C4-2B (cell line): ENCODE data around the gene ATOSA.

ENCODE experiments used
- H3K27ac ChIP-seq: fragments of 450-650 bp; 2 replicates; pipeline ENCODE4 v1.5.1; 2017
- ZFX ChIP-seq: fragments of 450-650 bp; IDR thresholded peaks from 2 replicates; pipeline ENCODE4 v1.6.1; 2017
- TF ChIP-seq, protein P1 (sequence below): fragments of 450-650 bp; conservative IDR thresholded peaks from 2 replicates; pipeline ENCODE4 v1.5.1; 2017; ENCODE audit warnings: mild to moderate bottlenecking

Gene ATOSA

DNA sequence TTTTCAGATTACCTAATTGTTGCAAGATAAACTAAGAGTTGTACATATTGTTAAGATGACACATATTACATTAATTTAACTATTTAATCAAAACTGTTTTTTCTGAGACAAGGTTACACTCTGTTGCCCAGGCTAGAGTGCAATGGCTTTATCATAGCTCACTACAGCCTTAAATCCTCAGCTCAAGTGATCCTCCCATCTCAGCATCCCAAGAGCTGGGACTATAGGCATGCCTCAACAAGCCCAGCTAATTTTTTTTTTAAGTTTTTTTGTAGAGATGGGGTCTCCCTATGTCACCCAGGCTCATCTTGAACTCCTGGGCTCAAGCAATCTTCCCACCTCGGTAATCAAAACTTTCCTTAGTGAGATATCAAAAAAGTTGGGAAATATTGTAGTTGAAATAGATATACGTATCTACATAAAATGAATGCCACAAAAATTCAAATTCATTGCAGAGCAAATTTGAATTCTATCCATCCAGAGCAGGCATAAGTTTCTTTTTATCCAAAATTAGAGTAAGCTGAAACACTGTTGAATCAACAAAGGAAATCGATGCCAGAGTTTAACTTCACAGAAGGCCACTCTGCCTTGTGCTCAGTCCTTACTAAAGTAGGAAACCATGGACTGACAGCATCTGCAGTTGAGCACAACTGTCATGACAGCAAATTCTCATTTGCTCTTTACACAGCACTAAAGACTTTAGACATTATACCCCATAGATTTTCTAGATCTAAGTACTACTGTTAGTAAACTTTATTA, 15.5 kb downstream of the ATOSA start:
- no peak overlapping the region for H3K27ac ChIP-seq
- TF ChIP-seq ZFX, result no peak
- TF ChIP-seq, protein P1, sequence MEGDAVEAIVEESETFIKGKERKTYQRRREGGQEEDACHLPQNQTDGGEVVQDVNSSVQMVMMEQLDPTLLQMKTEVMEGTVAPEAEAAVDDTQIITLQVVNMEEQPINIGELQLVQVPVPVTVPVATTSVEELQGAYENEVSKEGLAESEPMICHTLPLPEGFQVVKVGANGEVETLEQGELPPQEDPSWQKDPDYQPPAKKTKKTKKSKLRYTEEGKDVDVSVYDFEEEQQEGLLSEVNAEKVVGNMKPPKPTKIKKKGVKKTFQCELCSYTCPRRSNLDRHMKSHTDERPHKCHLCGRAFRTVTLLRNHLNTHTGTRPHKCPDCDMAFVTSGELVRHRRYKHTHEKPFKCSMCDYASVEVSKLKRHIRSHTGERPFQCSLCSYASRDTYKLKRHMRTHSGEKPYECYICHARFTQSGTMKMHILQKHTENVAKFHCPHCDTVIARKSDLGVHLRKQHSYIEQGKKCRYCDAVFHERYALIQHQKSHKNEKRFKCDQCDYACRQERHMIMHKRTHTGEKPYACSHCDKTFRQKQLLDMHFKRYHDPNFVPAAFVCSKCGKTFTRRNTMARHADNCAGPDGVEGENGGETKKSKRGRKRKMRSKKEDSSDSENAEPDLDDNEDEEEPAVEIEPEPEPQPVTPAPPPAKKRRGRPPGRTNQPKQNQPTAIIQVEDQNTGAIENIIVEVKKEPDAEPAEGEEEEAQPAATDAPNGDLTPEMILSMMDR, result no peak

DNA sequence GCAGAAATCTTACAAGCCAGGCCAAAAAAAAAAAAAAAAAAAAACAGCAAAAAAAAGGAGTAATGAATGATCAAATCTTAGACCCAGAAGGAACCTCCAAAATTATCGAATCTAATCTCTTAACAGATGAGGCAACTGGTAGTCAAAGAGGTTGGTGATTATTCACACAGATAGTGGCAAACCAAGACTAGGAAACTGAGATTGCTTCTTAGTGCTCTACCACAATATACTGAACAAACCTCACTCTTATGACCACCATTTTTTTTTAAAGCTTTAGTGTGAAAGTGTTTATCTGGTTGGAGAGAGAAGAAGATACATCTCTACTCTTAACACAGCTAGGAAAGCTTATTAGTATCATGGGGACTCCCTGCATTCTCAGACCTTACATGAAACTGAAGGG, 17.3 kb downstream of the ATOSA start:
- TF ChIP-seq ZFX, result no peak
- TF ChIP-seq, protein P1, result no peak
- H3K27ac ChIP-seq, result no peak overlapping the region

- no peak overlapping the region for H3K27ac ChIP-seq
- no peak for TF ChIP-seq ZFX
- TF ChIP-seq, protein P1, result no peak
Measured at GRCh38 chr15:52660192-52660591, 19.0 kb downstream of the ATOSA start.

- TF ChIP-seq, protein P1, result no peak
- no peak for TF ChIP-seq ZFX
- H3K27ac ChIP-seq, result no peak overlapping the region
Measured at GRCh38 chr15:52658955-52659354, 20.2 kb downstream of the ATOSA start.

DNA sequence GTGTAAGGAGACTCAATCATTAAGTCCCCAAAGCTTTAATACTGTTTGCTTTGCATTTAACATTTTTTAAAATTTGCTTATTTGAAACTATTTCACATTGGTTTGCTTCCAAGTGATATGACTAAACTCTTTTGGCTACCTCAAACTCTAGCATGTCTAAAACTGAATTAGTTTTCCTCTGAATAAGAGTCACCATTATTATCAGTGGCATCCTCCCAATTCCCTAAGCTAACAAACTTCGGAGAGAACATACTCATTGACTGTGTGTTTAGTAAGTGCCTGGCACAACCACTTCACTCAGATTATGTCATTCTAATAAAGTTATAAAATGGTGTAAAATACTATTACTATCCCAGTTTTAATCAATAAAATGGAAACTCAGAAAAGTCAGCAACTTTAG, 21.9 kb downstream of the ATOSA start:
- no peak overlapping the region for H3K27ac ChIP-seq
- TF ChIP-seq, protein P1, result no peak
- no peak for TF ChIP-seq ZFX

- no peak overlapping the region for H3K27ac ChIP-seq
- TF ChIP-seq, protein P1, result no peak
- no peak for TF ChIP-seq ZFX
Measured at GRCh38 chr15:52656412-52656811, 22.8 kb downstream of the ATOSA start.

GRCh38 chr15:52653431-52653964, 25.7 kb downstream of the ATOSA start:
- peak overlapping the region; percentile 81; the same call in 1 of the 2 replicates for H3K27ac ChIP-seq
- no peak for TF ChIP-seq ZFX
- TF ChIP-seq, protein P1, result no peak
